ENCODE results near the gene HMGXB4. TPM values are rescaled to one million over a fixed set of nuclear protein-coding genes. Genes with fewer than 3 reads are reported as not detected.

Gene HMGXB4
- total and polyA plus RNA-seq, 4 donors, result 4.0 to 9.9 (median 7.5) TPM

GRCh38 chr22:35258191-35258988, 1.1 kb downstream of the HMGXB4 start:
- Histone ChIP-seq H3K36me3 (ENCODE audit: control insufficient read depth in 4 of 4, insufficient read depth in 3 of 4, low read depth in 1 of 4, low read length in 3 of 4) (peaks cover 3 to 11% (median 9%) of the 10 kb centered on the region in 4 donors), H3K4me3 (ENCODE audit: low read depth in 1 of 3, low read length in 3 of 3) (peak overlapping the region; percentile 62 to 97 (median 90)), H3K27me3 (ENCODE audit: control insufficient read depth in 4 of 4, insufficient read depth in 4 of 4, low read length in 3 of 4) (no peaks in the 10 kb centered on the region), H3K27ac (ENCODE audit: low read depth in 1 of 2, low read length in 2 of 2) (peak overlapping the region; percentile 90 to 96), H3K4me1 (ENCODE audit: control insufficient read depth in 4 of 4, insufficient read depth in 4 of 4, low read length in 3 of 4) (peaks cover 2 to 26% (median 18%) of the 10 kb centered on the region in 4 donors), H3K9me3 (ENCODE audit: control insufficient read depth in 4 of 4, low read length in 3 of 4) (no peaks in the 10 kb centered on the region), H3K9ac (ENCODE audit: low read depth in 1 of 2, low read length in 2 of 2) (peak overlapping the region; percentile 35 to 85)
- TF ChIP-seq FOXA1 (IDR thresholded peaks at IDR 0.05) (no peak), HNF4A (conservative IDR thresholded peaks at IDR 0.05) (no peak), YY1 (IDR thresholded peaks at IDR 0.05) (no peak), JUND (IDR thresholded peaks at IDR 0.05) (no peak), SP1 (IDR thresholded peaks at IDR 0.05) (no peak), RAD21 (IDR thresholded peaks at IDR 0.05) (no peak), FOXA2 (IDR thresholded peaks at IDR 0.05) (no peak), NR2F2 (IDR thresholded peaks at IDR 0.05) (no peak), ZBTB33 (IDR thresholded peaks at IDR 0.05) (no peak), GABPA (IDR thresholded peaks at IDR 0.05 in 1 of 2, conservative IDR thresholded peaks at IDR 0.05 in 1 of 2) (no peak), HNF4G (IDR thresholded peaks at IDR 0.05) (no peak), RXRA (IDR thresholded peaks at IDR 0.05) (no peak), TAF1 (conservative IDR thresholded peaks at IDR 0.05) (no peak), ATF3 (IDR thresholded peaks at IDR 0.05) (no peak), EGR1 (IDR thresholded peaks at IDR 0.05; ENCODE audit: low read depth in 2 of 2) (no peak)
- TF ChIP-seq, protein P1, sequence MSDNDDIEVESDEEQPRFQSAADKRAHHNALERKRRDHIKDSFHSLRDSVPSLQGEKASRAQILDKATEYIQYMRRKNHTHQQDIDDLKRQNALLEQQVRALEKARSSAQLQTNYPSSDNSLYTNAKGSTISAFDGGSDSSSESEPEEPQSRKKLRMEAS (IDR thresholded peaks at IDR 0.05), result no peak
- TF ChIP-seq, protein P2, sequence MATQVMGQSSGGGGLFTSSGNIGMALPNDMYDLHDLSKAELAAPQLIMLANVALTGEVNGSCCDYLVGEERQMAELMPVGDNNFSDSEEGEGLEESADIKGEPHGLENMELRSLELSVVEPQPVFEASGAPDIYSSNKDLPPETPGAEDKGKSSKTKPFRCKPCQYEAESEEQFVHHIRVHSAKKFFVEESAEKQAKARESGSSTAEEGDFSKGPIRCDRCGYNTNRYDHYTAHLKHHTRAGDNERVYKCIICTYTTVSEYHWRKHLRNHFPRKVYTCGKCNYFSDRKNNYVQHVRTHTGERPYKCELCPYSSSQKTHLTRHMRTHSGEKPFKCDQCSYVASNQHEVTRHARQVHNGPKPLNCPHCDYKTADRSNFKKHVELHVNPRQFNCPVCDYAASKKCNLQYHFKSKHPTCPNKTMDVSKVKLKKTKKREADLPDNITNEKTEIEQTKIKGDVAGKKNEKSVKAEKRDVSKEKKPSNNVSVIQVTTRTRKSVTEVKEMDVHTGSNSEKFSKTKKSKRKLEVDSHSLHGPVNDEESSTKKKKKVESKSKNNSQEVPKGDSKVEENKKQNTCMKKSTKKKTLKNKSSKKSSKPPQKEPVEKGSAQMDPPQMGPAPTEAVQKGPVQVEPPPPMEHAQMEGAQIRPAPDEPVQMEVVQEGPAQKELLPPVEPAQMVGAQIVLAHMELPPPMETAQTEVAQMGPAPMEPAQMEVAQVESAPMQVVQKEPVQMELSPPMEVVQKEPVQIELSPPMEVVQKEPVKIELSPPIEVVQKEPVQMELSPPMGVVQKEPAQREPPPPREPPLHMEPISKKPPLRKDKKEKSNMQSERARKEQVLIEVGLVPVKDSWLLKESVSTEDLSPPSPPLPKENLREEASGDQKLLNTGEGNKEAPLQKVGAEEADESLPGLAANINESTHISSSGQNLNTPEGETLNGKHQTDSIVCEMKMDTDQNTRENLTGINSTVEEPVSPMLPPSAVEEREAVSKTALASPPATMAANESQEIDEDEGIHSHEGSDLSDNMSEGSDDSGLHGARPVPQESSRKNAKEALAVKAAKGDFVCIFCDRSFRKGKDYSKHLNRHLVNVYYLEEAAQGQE (IDR thresholded peaks at IDR 0.05), result no peak
- TF ChIP-seq, protein P3, sequence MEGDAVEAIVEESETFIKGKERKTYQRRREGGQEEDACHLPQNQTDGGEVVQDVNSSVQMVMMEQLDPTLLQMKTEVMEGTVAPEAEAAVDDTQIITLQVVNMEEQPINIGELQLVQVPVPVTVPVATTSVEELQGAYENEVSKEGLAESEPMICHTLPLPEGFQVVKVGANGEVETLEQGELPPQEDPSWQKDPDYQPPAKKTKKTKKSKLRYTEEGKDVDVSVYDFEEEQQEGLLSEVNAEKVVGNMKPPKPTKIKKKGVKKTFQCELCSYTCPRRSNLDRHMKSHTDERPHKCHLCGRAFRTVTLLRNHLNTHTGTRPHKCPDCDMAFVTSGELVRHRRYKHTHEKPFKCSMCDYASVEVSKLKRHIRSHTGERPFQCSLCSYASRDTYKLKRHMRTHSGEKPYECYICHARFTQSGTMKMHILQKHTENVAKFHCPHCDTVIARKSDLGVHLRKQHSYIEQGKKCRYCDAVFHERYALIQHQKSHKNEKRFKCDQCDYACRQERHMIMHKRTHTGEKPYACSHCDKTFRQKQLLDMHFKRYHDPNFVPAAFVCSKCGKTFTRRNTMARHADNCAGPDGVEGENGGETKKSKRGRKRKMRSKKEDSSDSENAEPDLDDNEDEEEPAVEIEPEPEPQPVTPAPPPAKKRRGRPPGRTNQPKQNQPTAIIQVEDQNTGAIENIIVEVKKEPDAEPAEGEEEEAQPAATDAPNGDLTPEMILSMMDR (IDR thresholded peaks at IDR 0.05; ENCODE audit: low read depth, low read length, missing input control), result no peak
- 43% methylated on average over 23 of the region's 23 CpGs for WGBS
- no peak for DNase-seq (ENCODE audit: low spot score)

Data from liver (tissue), 9 donors.